DND-41 (cell line): ENCODE measurements around the gene WHRN.

ENCODE experiments used
- ATAC-seq: fragments of 200-7000 bp; cut with Tn5 transposase; 3 replicates; pipeline ENCODE4 v1.9.1; 2021; ENCODE audit warnings: low read depth; ENCODE audit not compliant: insufficient read depth
- DNase-seq: peaks from one replicate; pipeline ENCODE4 v3.0.0-alpha.2; 2020
- H2AFZ ChIP-seq: 2 replicates; pipeline ENCODE4 v1.6.0; 2012; ENCODE audit warnings: low read depth, low read length
- H3K27ac ChIP-seq: 2 replicates; pipeline ENCODE4 v1.5.1; 2012; ENCODE audit warnings: low read length, inconsistent platforms
- H3K27me3 ChIP-seq: fragments of 200-600 bp; sonication (generic); 2 replicates; pipeline ENCODE4 v1.6.0; 2012; ENCODE audit warnings: low read length, mild to moderate bottlenecking, inconsistent platforms; ENCODE audit not compliant: insufficient read depth, poor library complexity
- H3K36me3 ChIP-seq: 2 replicates; pipeline ENCODE4 v1.5.1; 2012; ENCODE audit warnings: low read length, inconsistent platforms; ENCODE audit not compliant: insufficient read depth
- H3K4me1 ChIP-seq: 2 replicates; pipeline ENCODE4 v1.5.1; 2012; ENCODE audit warnings: mild to moderate bottlenecking, low read length; ENCODE audit not compliant: insufficient read depth
- H3K4me2 ChIP-seq: 2 replicates; pipeline ENCODE4 v1.6.0; 2012; ENCODE audit warnings: mild to moderate bottlenecking, moderate library complexity, low read length, inconsistent platforms; ENCODE audit not compliant: insufficient read depth
- H3K4me3 ChIP-seq, 2 experiments: fragments of 200-600 bp in 1 of 2; shearing (Covaris generic) in 1 of 2; 2 replicates each; pipeline ENCODE4 v1.5.1; 2012 to 2016; ENCODE audit warnings: inconsistent platforms in 2 of 2, low read length in 2 of 2, mild to moderate bottlenecking in 2 of 2, low read depth in 1 of 2, moderate library complexity in 1 of 2
- H3K79me2 ChIP-seq: 2 replicates; pipeline ENCODE4 v1.6.0; 2012; ENCODE audit warnings: low read length, inconsistent platforms; ENCODE audit not compliant: insufficient read depth
- H3K9ac ChIP-seq: 2 replicates; pipeline ENCODE4 v1.6.0; 2012; ENCODE audit warnings: low read depth, mild to moderate bottlenecking, inconsistent platforms, low read length, moderate library complexity
- H3K9me3 ChIP-seq: 2 replicates; pipeline ENCODE4 v1.5.1; 2012; ENCODE audit warnings: low read length, moderate library complexity, mild to moderate bottlenecking, inconsistent platforms; ENCODE audit not compliant: insufficient read depth, severe bottlenecking
- H4K20me1 ChIP-seq: 2 replicates; pipeline ENCODE4 v1.6.0; 2012; ENCODE audit warnings: low read length; ENCODE audit not compliant: insufficient read depth
- CTCF ChIP-seq: IDR thresholded peaks from 2 replicates; pipeline ENCODE4 v1.5.1; 2012; ENCODE audit warnings: borderline replicate concordance, low read length, moderate library complexity, mild to moderate bottlenecking; ENCODE audit not compliant: poor library complexity, severe bottlenecking; ENCODE audit errors: extremely low read depth
- EZH2 ChIP-seq: IDR thresholded peaks from 3 replicates; pipeline ENCODE4 v1.6.1; 2012; ENCODE audit warnings: borderline replicate concordance, low read depth, mild to moderate bottlenecking, moderate library complexity, low read length, inconsistent platforms; ENCODE audit not compliant: severe bottlenecking

WHRN gene

GRCh38 chr9:114413861-114414301 lies 91.4 kb downstream of the WHRN start:
- no peaks in the 10 kb centered on the region for H3K4me1 ChIP-seq
- H4K20me1 ChIP-seq, result no peaks in the 10 kb centered on the region
- H3K36me3 ChIP-seq, result no peaks in the 10 kb centered on the region
- no peak overlapping the region for H2AFZ ChIP-seq
- TF ChIP-seq CTCF (no peak), EZH2 (no peak)
- H3K9ac ChIP-seq, result no peak overlapping the region
- no peaks in the 10 kb centered on the region for H3K9me3 ChIP-seq
- H3K27ac ChIP-seq, result no peak overlapping the region
- H3K27me3 ChIP-seq, result no peaks in the 10 kb centered on the region
- no peaks in the 10 kb centered on the region for H3K79me2 ChIP-seq
- ATAC-seq (no peak), DNase-seq (no peak)
- no peak overlapping the region for H3K4me3 ChIP-seq
- no peak overlapping the region for H3K4me2 ChIP-seq

- H3K4me3 ChIP-seq, result no peak overlapping the region
- no peaks in the 10 kb centered on the region for H3K36me3 ChIP-seq
- no peak overlapping the region for H3K4me2 ChIP-seq
- DNase-seq (no peak), ATAC-seq (no peak)
- TF ChIP-seq CTCF, result no peak
- no peak for TF ChIP-seq EZH2
- H2AFZ ChIP-seq, result no peak overlapping the region; the same call in 1 of the 2 replicates
- no peaks in the 10 kb centered on the region for H4K20me1 ChIP-seq
- H3K9me3 ChIP-seq, result no peaks in the 10 kb centered on the region
- no peak overlapping the region for H3K9ac ChIP-seq
- H3K79me2 ChIP-seq, result no peaks in the 10 kb centered on the region
- H3K27ac ChIP-seq, result no peak overlapping the region
- H3K4me1 ChIP-seq, result no peaks in the 10 kb centered on the region
- no peaks in the 10 kb centered on the region for H3K27me3 ChIP-seq
Observed at GRCh38 chr9:114412048-114412683, 93.1 kb downstream of the WHRN start.

- Histone ChIP-seq H3K27ac (no peak overlapping the region), H3K4me3 (no peak overlapping the region), H3K9me3 (no peaks in the 10 kb centered on the region), H3K79me2 (no peaks in the 10 kb centered on the region), H3K36me3 (no peaks in the 10 kb centered on the region), H3K4me2 (no peak overlapping the region), H3K27me3 (no peaks in the 10 kb centered on the region), H3K9ac (no peak overlapping the region), H3K4me1 (no peaks in the 10 kb centered on the region), H2AFZ (no peak overlapping the region), H4K20me1 (no peaks in the 10 kb centered on the region)
- TF ChIP-seq EZH2 (no peak), CTCF (no peak)
- no peak for DNase-seq
- ATAC-seq, result no peak
Observed at GRCh38 chr9:114411452-114411851, 93.8 kb downstream of the WHRN start.
